Measurements from ENCODE around the gene AHCYL1. TPM values are rescaled to one million over a fixed set of nuclear protein-coding genes. Genes with fewer than 3 reads are reported as not detected.

AHCYL1 gene
- polyA plus RNA-seq, 1 experiment, result 95.5 TPM

GRCh38 chr1:109978761-109979488 is 5.6 kb upstream of the AHCYL1 start:
- H3K27me3 ChIP-seq (ENCODE audit: control insufficient read depth, insufficient read depth, low read length), result no peaks in the 10 kb centered on the region
- no peak for TF ChIP-seq CTCF (IDR thresholded peaks at IDR 0.05; ENCODE audit: insufficient read depth, low read depth, low read length)
- no peaks in the 10 kb centered on the region for H3K36me3 ChIP-seq (ENCODE audit: control insufficient read depth, insufficient read depth, low read length)
- DNase-seq (ENCODE audit: low read depth), result no peak
- ChIA-PET CTCF (interaction anchor here (0.6 to 14.6 kb wide), 9 partner anchors 19 to 435 kb away, joined by 3 to 763 read pairs (median 4); no protein-coding TSS in a partner anchor), POLR2A (no interaction called here)
- no peak overlapping the region for H3K4me3 ChIP-seq (ENCODE audit: low read depth, low read length)

DNA sequence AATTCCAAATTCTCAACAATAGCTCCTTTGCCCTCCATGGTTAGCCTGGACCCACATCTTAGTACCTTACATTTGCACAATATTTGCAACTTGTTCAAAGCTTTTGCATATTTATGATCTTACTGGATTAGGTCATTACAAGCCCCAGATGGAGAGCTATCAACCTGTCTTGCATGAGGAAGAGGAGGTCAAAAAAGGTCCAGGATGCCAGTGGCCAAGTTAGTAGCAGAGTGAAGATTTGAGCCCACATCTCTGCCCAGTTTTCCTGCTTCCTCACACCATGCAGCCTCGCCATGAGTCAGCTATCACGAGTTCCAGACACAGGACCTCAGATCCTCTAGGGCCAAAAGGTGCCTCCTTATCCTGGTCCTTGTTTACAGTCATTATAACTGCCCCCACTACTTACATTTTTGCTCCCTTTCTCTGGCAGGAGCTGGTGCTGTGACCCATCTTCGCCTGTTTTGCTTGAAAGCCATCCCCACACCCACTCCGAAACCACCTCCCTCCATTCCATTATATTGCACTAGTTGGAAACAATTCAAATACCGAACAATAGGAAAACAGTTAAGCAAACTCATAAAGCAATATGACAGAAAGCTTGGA is 5.0 kb upstream of the AHCYL1 start:
- ChIA-PET CTCF (interaction anchor here (0.6 to 14.6 kb wide), 10 partner anchors 20 to 436 kb away, joined by 3 to 763 read pairs (median 4); no protein-coding TSS in a partner anchor), POLR2A (no interaction called here)
- no peak for DNase-seq (ENCODE audit: low read depth)

GRCh38 chr1:109980324-109981003 is 4.1 kb upstream of the AHCYL1 start:
- ChIA-PET CTCF (interaction anchor here (0.6 to 14.6 kb wide), 10 partner anchors 21 to 437 kb away, joined by 3 to 763 read pairs (median 4); no protein-coding TSS in a partner anchor), POLR2A (no interaction called here)
- Histone ChIP-seq H3K36me3 (ENCODE audit: control insufficient read depth, insufficient read depth, low read length) (no peaks in the 10 kb centered on the region), H3K4me3 (ENCODE audit: low read depth, low read length) (no peak overlapping the region), H3K27me3 (ENCODE audit: control insufficient read depth, insufficient read depth, low read length) (no peaks in the 10 kb centered on the region)
- TF ChIP-seq CTCF (IDR thresholded peaks at IDR 0.05; ENCODE audit: insufficient read depth, low read depth, low read length), result peak; percentile 50
- no peak for DNase-seq (ENCODE audit: low read depth)

More for the DNA sequence above, 5.0 kb upstream of the AHCYL1 start:
- H3K27me3 ChIP-seq (ENCODE audit: control insufficient read depth, insufficient read depth, low read length), result no peaks in the 10 kb centered on the region
- no peaks in the 10 kb centered on the region for H3K36me3 ChIP-seq (ENCODE audit: control insufficient read depth, insufficient read depth, low read length)
- no peak overlapping the region for H3K4me3 ChIP-seq (ENCODE audit: low read depth, low read length)
- TF ChIP-seq CTCF (IDR thresholded peaks at IDR 0.05; ENCODE audit: insufficient read depth, low read depth, low read length), result no peak

DNA sequence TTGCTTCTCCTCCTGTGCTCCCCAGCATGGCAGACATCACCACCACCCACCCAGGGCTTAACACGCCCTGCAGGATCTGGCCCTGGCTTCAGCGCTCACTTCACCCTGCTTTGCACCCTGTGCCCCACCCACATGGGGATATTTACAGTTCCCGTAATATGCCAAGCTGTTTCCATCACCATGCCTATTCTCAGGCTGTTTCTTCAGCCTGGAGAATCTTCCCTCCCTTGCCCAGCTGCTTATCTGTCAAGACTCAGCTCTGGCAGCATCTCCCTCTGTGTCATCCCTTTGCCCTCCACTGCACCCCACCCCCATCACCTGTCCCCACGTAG is 3.6 kb upstream of the AHCYL1 start:
- Histone ChIP-seq H3K36me3 (ENCODE audit: control insufficient read depth, insufficient read depth, low read length) (no peaks in the 10 kb centered on the region), H3K4me3 (ENCODE audit: low read depth, low read length) (no peak overlapping the region), H3K27me3 (ENCODE audit: control insufficient read depth, insufficient read depth, low read length) (no peaks in the 10 kb centered on the region)
- ChIA-PET CTCF (interaction anchor here (0.7 to 14.6 kb wide), 8 partner anchors 21 to 200 kb away, joined by 3 to 763 read pairs (median 5); no protein-coding TSS in a partner anchor), POLR2A (interaction anchor here (0.5 kb wide), 1 partner anchor 22 kb away, joined by 3 read pairs; no protein-coding TSS in a partner anchor)
- no peak for DNase-seq (ENCODE audit: low read depth)
- no peak for TF ChIP-seq CTCF (IDR thresholded peaks at IDR 0.05; ENCODE audit: insufficient read depth, low read depth, low read length)

All from BJ (cell line).